B cell (primary cell): Measurements from ENCODE around the gene SLC1A2. TPM values are rescaled to one million over a fixed set of nuclear protein-coding genes. Genes with fewer than 3 reads are reported as not detected.

Experiments
- ATAC-seq: fragments of 200-7000 bp; cut with Tn5 transposase; one replicate; pipeline ENCODE4 v1.10.0; 2021; ENCODE audit warnings: low read depth, mild to moderate bottlenecking, moderate number of reproducible peaks, moderate library complexity
- CTCF ChIA-PET: fragments of 350-600 bp; sonication (Branson Sonifier 250); formaldehyde crosslinking; loops from one replicate; lab custom pipeline; 2021; ENCODE audit warnings: antibody characterized with exemption, inconsistent platforms; lab: Charles Lee
- POLR2A ChIA-PET: fragments of 350-600 bp; sonication (Branson Sonifier 250); formaldehyde crosslinking; loops from one replicate; lab custom pipeline; 2021; ENCODE audit warnings: antibody characterized with exemption; lab: Charles Lee
- DNase-seq: peaks from one replicate; pipeline ENCODE4 v3.0.0; 2013
- H2AFZ ChIP-seq: 2 replicates; pipeline ENCODE4 v1.6.1; 2012; ENCODE audit warnings: mild to moderate bottlenecking, low read depth, low read length; ENCODE audit not compliant: insufficient read depth, poor library complexity, severe bottlenecking
- H3K27ac ChIP-seq, 2 donors: 1 replicate in 1 of 2; 2 replicates in 1 of 2; pipeline ENCODE4 v1.5.1; 2012 to 2013; ENCODE audit warnings: low read length in 2 of 2, mild to moderate bottlenecking in 2 of 2, moderate library complexity in 1 of 2
- H3K27me3 ChIP-seq, 4 experiments: fragments of 200-600 bp in 1 of 4; sonication (generic) in 1 of 4; replicated peaks in 1 of 4; 1 replicate in 2 of 4; 2 replicates in 2 of 4; pipeline versions ENCODE4 v1.6.1 to v1.7.0; 2013 to 2016; ENCODE audit warnings: low read length in 3 of 4, mild to moderate bottlenecking in 2 of 4, mixed read lengths in 1 of 4, moderate library complexity in 1 of 4; ENCODE audit not compliant: insufficient read depth in 4 of 4, control insufficient read depth in 3 of 4; ENCODE audit errors: control extremely low read depth in 1 of 4
- H3K36me3 ChIP-seq, 2 experiments: replicated peaks in 1 of 2; 1 replicate in 1 of 2; 2 replicates in 1 of 2; pipeline versions ENCODE4 v1.6.1 to v1.7.1; 2013; ENCODE audit warnings: low read length in 1 of 2; ENCODE audit not compliant: insufficient read depth in 2 of 2, control insufficient read depth in 1 of 2; ENCODE audit errors: control extremely low read depth in 1 of 2, extremely low read depth in 1 of 2
- H3K4me1 ChIP-seq, 2 donors: fragments of 200-600 bp in 1 of 2; sonication (generic) in 1 of 2; 1 replicate in 1 of 2; 2 replicates in 1 of 2; pipeline versions ENCODE4 v1.5.1 to v1.6.1; 2013 to 2017; ENCODE audit warnings: low read length in 2 of 2; ENCODE audit not compliant: control insufficient read depth in 2 of 2, insufficient read depth in 2 of 2
- H3K4me2 ChIP-seq: replicated peaks from 2 replicates; pipeline ENCODE3; 2012; ENCODE audit warnings: mild to moderate bottlenecking, low read depth, low read length; ENCODE audit not compliant: poor library complexity, severe bottlenecking
- H3K4me3 ChIP-seq, 5 experiments: fragments of 200-600 bp in 1 of 5; sonication (generic) in 1 of 5; 1 replicate in 3 of 5; 2 replicates in 2 of 5; pipeline versions ENCODE4 v1.5.1 to v1.7.0; 2011 to 2016; ENCODE audit warnings: low read length in 4 of 5, mild to moderate bottlenecking in 4 of 5, low read depth in 2 of 5, control low read depth in 1 of 5, moderate library complexity in 1 of 5; ENCODE audit not compliant: insufficient read depth in 1 of 5; ENCODE audit errors: control extremely low read depth in 1 of 5, extremely low read depth in 1 of 5
- H3K79me2 ChIP-seq: fragments of 200-600 bp; sonication (generic); one replicate; pipeline ENCODE4 v1.6.0; 2016; ENCODE audit warnings: low read length; ENCODE audit not compliant: control insufficient read depth, insufficient read depth
- H3K9ac ChIP-seq: fragments of 200-600 bp; sonication (generic); 2 replicates; pipeline ENCODE4 v1.6.1; 2017; ENCODE audit warnings: mild to moderate bottlenecking, low read length, moderate library complexity
- H3K9me3 ChIP-seq, 3 donors: one replicate each; pipeline versions ENCODE4 v1.6.1 to v1.7.1; 2013; ENCODE audit warnings: low read length in 2 of 3; ENCODE audit not compliant: control insufficient read depth in 2 of 3, insufficient read depth in 1 of 3; ENCODE audit errors: control extremely low read depth in 1 of 3
- H4K20me1 ChIP-seq: 2 replicates; pipeline ENCODE4 v1.6.0; 2012; ENCODE audit warnings: mild to moderate bottlenecking, low read length; ENCODE audit not compliant: insufficient read depth, control insufficient read depth, poor library complexity, severe bottlenecking
- H3K27ac Mint-ChIP-seq: one replicate; pipeline ENCODE4 v1.8.0; 2021; ENCODE audit warnings: mixed read lengths
- H3K27me3 Mint-ChIP-seq: one replicate; pipeline ENCODE4 v1.8.0; 2021; ENCODE audit warnings: mixed read lengths
- H3K4me1 Mint-ChIP-seq: one replicate; pipeline ENCODE4 v1.8.0; 2021; ENCODE audit warnings: mixed read lengths
- H3K4me3 Mint-ChIP-seq: one replicate; pipeline ENCODE4 v1.8.0; 2021; ENCODE audit warnings: mixed read lengths
- H3K9me3 Mint-ChIP-seq: one replicate; pipeline ENCODE4 v1.8.0; 2022; ENCODE audit warnings: mixed read lengths; ENCODE audit not compliant: insufficient read depth
- CTCF ChIP-seq: fragments of 200-600 bp; IDR thresholded peaks from one replicate; pipeline ENCODE4 v1.8.0; 2022; ENCODE audit warnings: antibody characterized with exemption, mild to moderate bottlenecking
- EZH2 ChIP-seq: IDR thresholded peaks from 2 replicates; pipeline ENCODE4 v1.6.1; 2012; ENCODE audit warnings: borderline replicate concordance, low read depth, mild to moderate bottlenecking, moderate library complexity, low read length; ENCODE audit not compliant: insufficient read depth, poor library complexity, severe bottlenecking
- WGBS: methylation state at CpG from one replicate; pipeline ENCODE4 v1.1.5; 2013; ENCODE audit warnings: missing lambda C conversion rate; ENCODE audit not compliant: insufficient coverage; 5-methylcytosine and 5-hydroxymethylcytosine counted together
- intact Hi-C: fragments of 100-400 bp; cut with micrococcal nuclease; formaldehyde crosslinking; loops from one replicate; pipeline ENCODE4 v1.10.0; 2022
- polyA plus RNA-seq: library from polyadenylated mRNA; depleted of rRNA; stranded (reverse); fragments of >200 nt; gene quantifications from 2 replicates; pipeline ENCODE4 v1.2.3, GENCODE V29; 2012
- total RNA-seq, 2 donors: library from RNA; stranded (reverse); fragments of 120-200 nt in 1 of 2; gene quantifications; 1 replicate in 1 of 2; 2 replicates in 1 of 2; pipeline versions ENCODE4 v1.2.3 to v1.2.4, GENCODE V29; 2013 to 2022

The SLC1A2 gene
- total and polyA plus RNA-seq, 2 donors (not counting 1 experiment from before 2014, with no cell fraction given): not detected

DNA sequence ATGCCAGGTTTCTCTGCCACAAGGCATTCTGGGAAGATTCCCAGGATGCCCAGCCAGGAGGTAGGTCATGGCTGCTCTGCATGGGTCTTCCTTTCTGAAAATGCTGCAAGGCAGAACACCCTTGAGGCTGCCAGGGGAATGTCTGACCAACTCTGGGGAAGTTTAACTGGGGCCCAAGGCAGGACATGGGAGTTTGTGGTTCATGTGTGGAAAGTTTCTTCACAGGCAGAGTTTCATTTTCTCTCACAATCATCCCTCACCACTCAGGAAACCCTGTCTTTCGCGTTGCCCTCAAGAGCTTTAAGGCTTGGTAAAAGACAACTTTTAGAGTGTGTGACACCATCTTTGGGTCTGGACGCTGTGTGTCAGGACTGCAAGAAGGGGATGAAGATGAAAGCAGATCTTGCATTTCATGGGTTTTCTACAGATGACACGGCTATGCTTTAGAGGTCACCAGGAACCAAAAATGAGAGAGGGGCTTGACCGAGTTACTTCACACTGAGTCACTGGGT, 146.9 kb downstream of the SLC1A2 start:
- peak overlapping the region; percentile 32 for H3K4me2 ChIP-seq
- no peak for TF ChIP-seq CTCF
- TF ChIP-seq EZH2: no peak
- ATAC-seq (peak; percentile 31), DNase-seq (no peak)
- H3K27me3 Mint-ChIP-seq: no peaks in the 10 kb centered on the region
- intact Hi-C loops: no loop called here
- H3K27ac Mint-ChIP-seq: peak overlapping the region; percentile 27
- POLR2A ChIA-PET: no interaction called here
- H3K27me3 ChIP-seq: no peaks in the 10 kb centered on the region
- H3K4me1 ChIP-seq: peaks cover 16 to 17% of the 10 kb centered on the region in 2 donors
- no peak overlapping the region for H3K27ac ChIP-seq
- WGBS: 48% methylated on average over 3 of the region's 5 CpGs
- H3K4me1 Mint-ChIP-seq: peaks cover 29% of the 10 kb centered on the region
- CTCF ChIA-PET: interaction anchor here (1.3 kb wide), 1 partner anchor 32 kb away, joined by 4 read pairs; no protein-coding TSS in a partner anchor
- H3K9me3 Mint-ChIP-seq: no peaks in the 10 kb centered on the region
- H3K4me3 ChIP-seq: no peak overlapping the region
- no peaks in the 10 kb centered on the region for H3K36me3 ChIP-seq
- peak overlapping the region; percentile 20 for H2AFZ ChIP-seq
- peak overlapping the region; percentile 11 for H3K9ac ChIP-seq
- H3K9me3 ChIP-seq: no peaks in the 10 kb centered on the region
- peak overlapping the region; percentile 2 for H3K4me3 Mint-ChIP-seq
- no peaks in the 10 kb centered on the region for H3K79me2 ChIP-seq
- H4K20me1 ChIP-seq: no peaks in the 10 kb centered on the region

DNA sequence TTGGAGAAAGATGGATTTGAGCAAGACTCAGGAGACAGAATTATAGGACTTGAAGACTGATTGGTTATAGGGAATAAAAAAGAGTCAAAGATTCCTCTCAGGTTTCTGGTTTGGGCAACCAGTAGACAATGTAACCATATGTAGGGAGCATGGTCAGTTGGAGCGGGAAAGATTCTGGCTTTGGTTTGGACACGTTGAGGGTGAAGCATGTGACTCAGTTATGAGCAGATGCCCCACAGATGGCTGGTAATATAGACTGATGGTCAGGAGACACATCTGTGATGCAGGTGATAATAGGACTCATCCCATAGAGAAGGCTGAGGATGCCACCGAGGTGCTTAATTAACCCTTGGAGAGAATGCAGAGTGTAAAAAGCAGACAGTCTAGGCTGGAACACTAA, 148.3 kb downstream of the SLC1A2 start:
- Mint-ChIP-seq H3K9me3 (no peaks in the 10 kb centered on the region), H3K27me3 (no peaks in the 10 kb centered on the region), H3K4me3 (no peak overlapping the region), H3K27ac (no peak overlapping the region), H3K4me1 (peaks cover 34% of the 10 kb centered on the region)
- TF ChIP-seq CTCF: no peak
- TF ChIP-seq EZH2: no peak
- Histone ChIP-seq H3K4me2 (no peak overlapping the region), H3K27me3 (no peaks in the 10 kb centered on the region), H3K27ac (no peak overlapping the region), H3K79me2 (no peaks in the 10 kb centered on the region), H3K4me3 (no peak overlapping the region), H3K36me3 (no peaks in the 10 kb centered on the region), H4K20me1 (no peaks in the 10 kb centered on the region), H3K9me3 (no peaks in the 10 kb centered on the region), H2AFZ (no peak overlapping the region), H3K4me1 (peaks cover 16 to 17% of the 10 kb centered on the region in 2 donors), H3K9ac (no peak overlapping the region)
- ChIA-PET POLR2A (no interaction called here), CTCF (no interaction called here)
- no peak for ATAC-seq
- intact Hi-C loops: loop anchor here (1.0 kb wide), 1 partner anchor 19 kb away; no protein-coding TSS in a partner anchor
- DNase-seq: no peak
- 80% methylated on average over 3 of the region's 3 CpGs for WGBS
